Skeletal muscle cell (primary cell): ENCODE measurements around the gene SPECC1L.
"Not testable (repeated sequence)": the region's sequence is repeated elsewhere in the genome, so short reads cannot be mapped to it uniquely, and the experiment has no call there.

Experiments
- DNase-seq: peaks from one replicate; pipeline ENCODE4 v3.0.0-alpha.2; 2010; ENCODE audit warnings: low read depth
- H3K4me3 ChIP-seq: 2 replicates; pipeline ENCODE4 v1.5.1; 2011; ENCODE audit warnings: low read depth, mild to moderate bottlenecking, control low read depth, low read length, moderate library complexity

The SPECC1L gene

GRCh38 chr22:24245030-24245431, 25.6 kb upstream of the SPECC1L start, which contains the start of gene GGT5:
GGT5 (minus strand) TSS chr22:24245082; CDS start chr22:24244725, 357 bp downstream.
- H3K4me3 ChIP-seq, result peak within 1 kb of the TSS; percentile 51
- not testable (repeated sequence) for DNase-seq

GRCh38 chr22:24245584-24246561, 24.8 kb upstream of the SPECC1L start:
- DNase-seq, result peak; percentile 90
- H3K4me3 ChIP-seq, result peak overlapping the region; percentile 34

- no peak overlapping the region for H3K4me3 ChIP-seq
- DNase-seq, result no peak
These were observed 23.6 kb upstream of the SPECC1L start for GRCh38 chr22:24247011-24247507.

GRCh38 chr22:24247564-24248344, 22.9 kb upstream of the SPECC1L start:
- H3K4me3 ChIP-seq, result peak overlapping the region; percentile 2
- DNase-seq, result peak; percentile 97

GRCh38 chr22:24248611-24249010, 22.0 kb upstream of the SPECC1L start:
- not testable (repeated sequence) for H3K4me3 ChIP-seq, DNase-seq

- not testable (repeated sequence) for H3K4me3 ChIP-seq, DNase-seq
These were observed 21.2 kb upstream of the SPECC1L start for GRCh38 chr22:24249413-24249812.

GRCh38 chr22:24251286-24251685, 19.3 kb upstream of the SPECC1L start:
- DNase-seq, H3K4me3 ChIP-seq: not testable (repeated sequence)

- H3K4me3 ChIP-seq, DNase-seq: not testable (repeated sequence)
These were observed 17.5 kb upstream of the SPECC1L start for GRCh38 chr22:24253126-24253525.

GRCh38 chr22:24256136-24256535, 14.5 kb upstream of the SPECC1L start:
- not testable (repeated sequence) for H3K4me3 ChIP-seq, DNase-seq

GRCh38 chr22:24256736-24257135, 13.9 kb upstream of the SPECC1L start:
- DNase-seq, result not testable (repeated sequence)

GRCh38 chr22:24259459-24259858, 11.2 kb upstream of the SPECC1L start:
- H3K4me3 ChIP-seq, DNase-seq: not testable (repeated sequence)

More at GRCh38 chr22:24256736-24257135, 13.9 kb upstream of the SPECC1L start:
- not testable (repeated sequence) for H3K4me3 ChIP-seq

- not testable (repeated sequence) for DNase-seq, H3K4me3 ChIP-seq
These were observed 8.4 kb upstream of the SPECC1L start for GRCh38 chr22:24262185-24262749.

GRCh38 chr22:24263479-24263878, 7.2 kb upstream of the SPECC1L start:
- not testable (repeated sequence) for DNase-seq

GRCh38 chr22:24264329-24264896, 6.2 kb upstream of the SPECC1L start:
- DNase-seq, result not testable (repeated sequence)

More at GRCh38 chr22:24263479-24263878, 7.2 kb upstream of the SPECC1L start:
- H3K4me3 ChIP-seq, result not testable (repeated sequence)

GRCh38 chr22:24265734-24266133, 4.9 kb upstream of the SPECC1L start:
- no peak for DNase-seq

More at GRCh38 chr22:24264329-24264896, 6.2 kb upstream of the SPECC1L start:
- not testable (repeated sequence) for H3K4me3 ChIP-seq

GRCh38 chr22:24266495-24266894, 4.1 kb upstream of the SPECC1L start:
- not testable (repeated sequence) for H3K4me3 ChIP-seq, DNase-seq

More at GRCh38 chr22:24265734-24266133, 4.9 kb upstream of the SPECC1L start:
- no peak overlapping the region for H3K4me3 ChIP-seq

GRCh38 chr22:24271386-24271854, 789 bp downstream of the SPECC1L start:
- H3K4me3 ChIP-seq, result peak overlapping the region; percentile 97
- no peak for DNase-seq

- not testable (repeated sequence) for DNase-seq, H3K4me3 ChIP-seq
These were observed 2.4 kb downstream of the SPECC1L start for GRCh38 chr22:24273031-24273430.

- H3K4me3 ChIP-seq, DNase-seq: not testable (repeated sequence)
These were observed 3.3 kb downstream of the SPECC1L start for GRCh38 chr22:24273906-24274305.
